HepG2 (cell line): ENCODE measurements around the gene RASSF4. TPM values are rescaled to one million over a fixed set of nuclear protein-coding genes. Genes with fewer than 3 reads are reported as not detected.

Experiments
- ETV6 ChIP-seq: sonication (generic); formaldehyde crosslinking; conservative IDR thresholded peaks from 2 replicates; pipeline ENCODE4 v1.4.0; 2020; ENCODE audit warnings: missing genetic modification reagents
- FOXK2 ChIP-seq: fragments of 450-650 bp; IDR thresholded peaks from 2 replicates; pipeline ENCODE4 v1.6.1; 2016
- LCORL ChIP-seq, 2 experiments: fragments of 450-650 bp in 1 of 2; sonication (generic) in 1 of 2; formaldehyde crosslinking in 1 of 2; IDR thresholded peaks; 2 replicates each; pipeline versions ENCODE4 v1.5.0 to v1.6.1; 2017 to 2020; ENCODE audit warnings: antibody characterized with exemption in 1 of 2, missing genetic modification reagents in 1 of 2
- NFRKB ChIP-seq: fragments of 450-650 bp; IDR thresholded peaks from 2 replicates; pipeline ENCODE4 v1.6.1; 2017
- ONECUT2 ChIP-seq: sonication (generic); formaldehyde crosslinking; IDR thresholded peaks from 2 replicates; pipeline ENCODE4 v1.4.0; 2020; ENCODE audit warnings: missing genetic modification reagents
- PHF8 ChIP-seq: sonication (generic); formaldehyde crosslinking; IDR thresholded peaks from 2 replicates; pipeline ENCODE4 v1.5.0; 2020; ENCODE audit warnings: missing genetic modification reagents
- PLRG1 ChIP-seq: fragments of 450-650 bp; conservative IDR thresholded peaks from 2 replicates; pipeline ENCODE4 v1.6.1; 2016
- POLR2AphosphoS5 ChIP-seq: IDR thresholded peaks from 2 replicates; pipeline ENCODE4 v1.6.1; 2012; ENCODE audit warnings: low read depth, low read length
- ZFP82 ChIP-seq: sonication (generic); formaldehyde crosslinking; IDR thresholded peaks from 2 replicates; pipeline ENCODE4 v1.5.1; 2020; ENCODE audit warnings: mild to moderate bottlenecking, missing genetic modification reagents, borderline replicate concordance
- ZNF451 ChIP-seq: sonication (generic); formaldehyde crosslinking; IDR thresholded peaks from 2 replicates; pipeline ENCODE4 v1.5.0; 2020; ENCODE audit warnings: mild to moderate bottlenecking, missing genetic modification reagents
- ZNF510 ChIP-seq: sonication (generic); formaldehyde crosslinking; IDR thresholded peaks from 2 replicates; pipeline ENCODE4 v1.4.0; 2020; ENCODE audit warnings: low read depth, mild to moderate bottlenecking, missing genetic modification reagents
- ZNF569 ChIP-seq: sonication (generic); formaldehyde crosslinking; IDR thresholded peaks from 2 replicates; pipeline ENCODE4 v1.5.0; 2020; ENCODE audit warnings: mild to moderate bottlenecking, missing genetic modification reagents, moderate library complexity, borderline replicate concordance
- polyA plus RNA-seq, 8 experiments: library from polyadenylated mRNA; depleted of rRNA in 3 of 8; stranded (reverse) in 7 of 8; unstranded in 1 of 8; fragments of >200 nt; fragmentation: Illumina TruSeq in 4 of 8; extraction: Trizol in 4 of 8; gene quantifications; 2 replicates each; pipeline versions ENCODE4 v1.2.1 to v1.2.3, GENCODE V29; 2011 to 2016; ENCODE audit warnings: low read depth in 4 of 8, missing spikeins in 1 of 8, mixed read lengths in 1 of 8; ENCODE audit not compliant: insufficient read depth in 1 of 8
- total RNA-seq, 5 experiments: library from RNA; depleted of rRNA; stranded (reverse); fragments of >200 nt; fragmentation: Illumina TruSeq; extraction: Trizol; gene quantifications; 2 replicates each; pipeline ENCODE4 v1.2.3, GENCODE V29; 2016; ENCODE audit warnings: low read depth in 1 of 5
- TF ChIP-seq, protein P1 (sequence below): sonication (generic); formaldehyde crosslinking; IDR thresholded peaks from 2 replicates; pipeline ENCODE4 v1.4.0; 2020; ENCODE audit warnings: missing genetic modification reagents
- TF ChIP-seq, protein P2 (sequence below): sonication (generic); formaldehyde crosslinking; IDR thresholded peaks from one replicate; pipeline ENCODE4 v1.5.1; 2020; ENCODE audit warnings: mild to moderate bottlenecking, missing genetic modification reagents; ENCODE audit errors: not compliant biosample characterization

RASSF4 gene
- total and polyA plus RNA-seq, 2 of the 13 experiments (the other 11 are each of a cell fraction or from before 2014, with no cell fraction given) = 34.0 to 51.7 TPM

DNA sequence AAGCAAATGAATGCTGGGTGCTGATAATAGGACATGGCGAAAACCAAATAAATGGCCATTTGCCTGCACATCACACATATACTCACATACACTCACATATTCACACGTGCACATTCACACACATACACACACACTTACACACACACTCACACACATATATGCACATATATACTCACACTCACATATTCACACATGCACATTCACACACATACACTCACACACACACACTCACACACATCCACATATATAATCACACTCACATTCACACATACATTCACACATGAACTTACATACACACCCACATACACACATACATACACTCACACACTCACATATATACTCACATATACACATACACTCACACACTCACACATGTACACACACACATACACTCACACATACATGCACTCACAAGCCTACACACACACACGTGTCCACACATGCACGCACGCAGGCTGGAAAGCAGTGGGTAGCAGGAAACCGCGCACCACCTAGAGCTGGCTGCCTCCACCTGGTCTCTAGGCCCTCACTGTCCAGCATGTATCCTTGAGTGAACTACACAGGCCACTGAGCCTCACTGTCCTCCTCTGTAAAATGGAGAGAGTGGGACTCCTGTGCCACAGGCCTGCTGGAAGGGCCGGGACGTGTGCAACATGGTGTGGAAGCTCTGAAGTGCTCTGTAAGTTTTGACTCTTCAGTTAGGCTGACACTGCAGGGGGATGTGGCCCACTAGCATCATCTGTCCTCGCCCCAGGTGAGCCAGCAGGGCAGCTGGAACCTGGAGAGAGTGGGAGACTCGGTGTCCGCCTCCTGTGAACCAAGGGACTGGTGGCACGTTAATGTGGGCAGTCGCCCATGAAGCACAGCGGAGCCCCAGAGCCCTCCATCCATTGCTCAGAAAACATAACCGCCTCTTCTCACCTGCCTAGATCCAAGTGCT, 33.5 kb upstream of the RASSF4 start (continued):
- TF ChIP-seq PLRG1 = 0 out of 2 replicates have a peak, but pooled peaks have one; percentile 67
- TF ChIP-seq ZFP82 (CRISPR knock-in tag) = no peak
- TF ChIP-seq ONECUT2 (CRISPR knock-in tag) = no peak
- no peak for TF ChIP-seq ETV6 (CRISPR knock-in tag)
- no peak for TF ChIP-seq POLR2AphosphoS5
- TF ChIP-seq PHF8 = no peak
- TF ChIP-seq ZNF569 (CRISPR knock-in tag) = no peak
- no peak; the same call in 1 of the 2 replicates for TF ChIP-seq LCORL (IDR thresholded peaks at IDR 0.05)
- no peak for TF ChIP-seq LCORL (CRISPR knock-in tag; IDR thresholded peaks at IDR 0.05)
- TF ChIP-seq, protein P1, sequence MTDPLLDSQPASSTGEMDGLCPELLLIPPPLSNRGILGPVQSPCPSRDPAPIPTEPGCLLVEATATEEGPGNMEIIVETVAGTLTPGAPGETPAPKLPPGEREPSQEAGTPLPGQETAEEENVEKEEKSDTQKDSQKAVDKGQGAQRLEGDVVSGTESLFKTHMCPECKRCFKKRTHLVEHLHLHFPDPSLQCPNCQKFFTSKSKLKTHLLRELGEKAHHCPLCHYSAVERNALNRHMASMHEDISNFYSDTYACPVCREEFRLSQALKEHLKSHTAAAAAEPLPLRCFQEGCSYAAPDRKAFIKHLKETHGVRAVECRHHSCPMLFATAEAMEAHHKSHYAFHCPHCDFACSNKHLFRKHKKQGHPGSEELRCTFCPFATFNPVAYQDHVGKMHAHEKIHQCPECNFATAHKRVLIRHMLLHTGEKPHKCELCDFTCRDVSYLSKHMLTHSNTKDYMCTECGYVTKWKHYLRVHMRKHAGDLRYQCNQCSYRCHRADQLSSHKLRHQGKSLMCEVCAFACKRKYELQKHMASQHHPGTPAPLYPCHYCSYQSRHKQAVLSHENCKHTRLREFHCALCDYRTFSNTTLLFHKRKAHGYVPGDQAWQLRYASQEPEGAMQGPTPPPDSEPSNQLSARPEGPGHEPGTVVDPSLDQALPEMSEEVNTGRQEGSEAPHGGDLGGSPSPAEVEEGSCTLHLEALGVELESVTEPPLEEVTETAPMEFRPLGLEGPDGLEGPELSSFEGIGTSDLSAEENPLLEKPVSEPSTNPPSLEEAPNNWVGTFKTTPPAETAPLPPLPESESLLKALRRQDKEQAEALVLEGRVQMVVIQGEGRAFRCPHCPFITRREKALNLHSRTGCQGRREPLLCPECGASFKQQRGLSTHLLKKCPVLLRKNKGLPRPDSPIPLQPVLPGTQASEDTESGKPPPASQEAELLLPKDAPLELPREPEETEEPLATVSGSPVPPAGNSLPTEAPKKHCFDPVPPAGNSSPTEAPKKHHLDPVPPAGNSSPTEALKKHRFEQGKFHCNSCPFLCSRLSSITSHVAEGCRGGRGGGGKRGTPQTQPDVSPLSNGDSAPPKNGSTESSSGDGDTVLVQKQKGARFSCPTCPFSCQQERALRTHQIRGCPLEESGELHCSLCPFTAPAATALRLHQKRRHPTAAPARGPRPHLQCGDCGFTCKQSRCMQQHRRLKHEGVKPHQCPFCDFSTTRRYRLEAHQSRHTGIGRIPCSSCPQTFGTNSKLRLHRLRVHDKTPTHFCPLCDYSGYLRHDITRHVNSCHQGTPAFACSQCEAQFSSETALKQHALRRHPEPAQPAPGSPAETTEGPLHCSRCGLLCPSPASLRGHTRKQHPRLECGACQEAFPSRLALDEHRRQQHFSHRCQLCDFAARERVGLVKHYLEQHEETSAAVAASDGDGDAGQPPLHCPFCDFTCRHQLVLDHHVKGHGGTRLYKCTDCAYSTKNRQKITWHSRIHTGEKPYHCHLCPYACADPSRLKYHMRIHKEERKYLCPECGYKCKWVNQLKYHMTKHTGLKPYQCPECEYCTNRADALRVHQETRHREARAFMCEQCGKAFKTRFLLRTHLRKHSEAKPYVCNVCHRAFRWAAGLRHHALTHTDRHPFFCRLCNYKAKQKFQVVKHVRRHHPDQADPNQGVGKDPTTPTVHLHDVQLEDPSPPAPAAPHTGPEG = no peak
- TF ChIP-seq, protein P2, sequence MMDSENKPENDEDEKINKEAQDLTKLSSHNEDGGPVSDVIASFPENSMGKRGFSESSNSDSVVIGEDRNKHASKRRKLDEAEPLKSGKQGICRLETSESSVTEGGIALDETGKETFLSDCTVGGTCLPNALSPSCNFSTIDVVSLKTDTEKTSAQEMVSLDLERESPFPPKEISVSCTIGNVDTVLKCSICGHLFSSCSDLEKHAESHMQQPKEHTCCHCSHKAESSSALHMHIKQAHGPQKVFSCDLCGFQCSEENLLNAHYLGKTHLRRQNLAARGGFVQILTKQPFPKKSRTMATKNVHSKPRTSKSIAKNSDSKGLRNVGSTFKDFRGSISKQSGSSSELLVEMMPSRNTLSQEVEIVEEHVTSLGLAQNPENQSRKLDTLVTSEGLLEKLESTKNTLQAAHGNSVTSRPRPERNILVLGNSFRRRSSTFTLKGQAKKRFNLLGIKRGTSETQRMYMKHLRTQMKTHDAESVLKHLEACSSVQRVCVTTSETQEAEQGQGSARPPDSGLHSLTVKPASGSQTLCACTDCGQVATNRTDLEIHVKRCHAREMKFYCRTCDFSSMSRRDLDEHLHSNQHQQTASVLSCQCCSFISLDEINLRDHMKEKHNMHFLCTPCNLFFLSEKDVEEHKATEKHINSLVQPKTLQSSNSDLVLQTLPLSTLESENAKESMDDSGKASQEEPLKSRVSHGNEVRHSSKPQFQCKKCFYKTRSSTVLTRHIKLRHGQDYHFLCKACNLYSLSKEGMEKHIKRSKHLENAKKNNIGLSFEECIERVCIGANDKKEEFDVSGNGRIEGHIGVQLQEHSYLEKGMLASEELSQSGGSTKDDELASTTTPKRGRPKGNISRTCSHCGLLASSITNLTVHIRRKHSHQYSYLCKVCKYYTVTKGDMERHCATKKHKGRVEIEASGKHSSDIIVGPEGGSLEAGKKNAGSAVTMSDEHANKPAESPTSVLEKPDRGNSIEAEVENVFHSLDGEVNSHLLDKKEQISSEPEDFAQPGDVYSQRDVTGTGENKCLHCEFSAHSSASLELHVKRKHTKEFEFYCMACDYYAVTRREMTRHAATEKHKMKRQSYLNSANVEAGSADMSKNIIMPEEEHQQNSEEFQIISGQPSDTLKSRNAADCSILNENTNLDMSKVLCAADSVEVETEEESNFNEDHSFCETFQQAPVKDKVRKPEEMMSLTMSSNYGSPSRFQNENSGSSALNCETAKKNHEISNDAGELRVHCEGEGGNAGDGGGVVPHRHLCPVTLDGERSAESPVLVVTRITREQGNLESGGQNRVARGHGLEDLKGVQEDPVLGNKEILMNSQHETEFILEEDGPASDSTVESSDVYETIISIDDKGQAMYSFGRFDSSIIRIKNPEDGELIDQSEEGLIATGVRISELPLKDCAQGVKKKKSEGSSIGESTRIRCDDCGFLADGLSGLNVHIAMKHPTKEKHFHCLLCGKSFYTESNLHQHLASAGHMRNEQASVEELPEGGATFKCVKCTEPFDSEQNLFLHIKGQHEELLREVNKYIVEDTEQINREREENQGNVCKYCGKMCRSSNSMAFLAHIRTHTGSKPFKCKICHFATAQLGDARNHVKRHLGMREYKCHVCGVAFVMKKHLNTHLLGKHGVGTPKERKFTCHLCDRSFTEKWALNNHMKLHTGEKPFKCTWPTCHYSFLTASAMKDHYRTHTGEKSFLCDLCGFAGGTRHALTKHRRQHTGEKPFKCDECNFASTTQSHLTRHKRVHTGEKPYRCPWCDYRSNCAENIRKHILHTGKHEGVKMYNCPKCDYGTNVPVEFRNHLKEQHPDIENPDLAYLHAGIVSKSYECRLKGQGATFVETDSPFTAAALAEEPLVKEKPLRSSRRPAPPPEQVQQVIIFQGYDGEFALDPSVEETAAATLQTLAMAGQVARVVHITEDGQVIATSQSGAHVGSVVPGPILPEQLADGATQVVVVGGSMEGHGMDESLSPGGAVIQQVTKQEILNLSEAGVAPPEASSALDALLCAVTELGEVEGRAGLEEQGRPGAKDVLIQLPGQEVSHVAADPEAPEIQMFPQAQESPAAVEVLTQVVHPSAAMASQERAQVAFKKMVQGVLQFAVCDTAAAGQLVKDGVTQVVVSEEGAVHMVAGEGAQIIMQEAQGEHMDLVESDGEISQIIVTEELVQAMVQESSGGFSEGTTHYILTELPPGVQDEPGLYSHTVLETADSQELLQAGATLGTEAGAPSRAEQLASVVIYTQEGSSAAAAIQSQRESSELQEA = no peak
- TF ChIP-seq ZNF510 = no peak
- TF ChIP-seq ZNF451 (CRISPR knock-in tag) = no peak
- 0 out of 2 replicates have a peak, but pooled peaks have one; percentile 27 for TF ChIP-seq FOXK2
- TF ChIP-seq NFRKB = 0 out of 2 replicates have a peak, but pooled peaks have one; percentile 7
